HG02973 (cell line): ENCODE data around the gene RAB5B.

ENCODE experiments used
- ATAC-seq: cut with Tn5 transposase; IDR thresholded peaks from one replicate; pipeline ENCODE4 v1.9.1; 2021; ENCODE audit warnings: moderate library complexity; ENCODE audit not compliant: unreplicated experiment

The RAB5B gene

GRCh38 chr12:55973599-55974307 is at the start of gene RAB5B:
TSS of gene RAB5B (plus strand) at chr12:55974078. CDS start at chr12:55986961, 12,883 bp downstream.
- peak; percentile 92 for ATAC-seq

GRCh38 chr12:55925371-55925770 is 48.5 kb upstream of the RAB5B start:
- no peak for ATAC-seq

- peak; percentile 3 for ATAC-seq
Observed at GRCh38 chr12:55925870-55926737, 47.8 kb upstream of the RAB5B start.

GRCh38 chr12:55926738-55927587 is 46.9 kb upstream of the RAB5B start:
- peak; percentile 40 for ATAC-seq

- ATAC-seq: peak; percentile 32
Observed at GRCh38 chr12:55927588-55928502, 46.0 kb upstream of the RAB5B start, which contains the start of gene PYM1. TSS of gene PYM1 (minus strand) at chr12:55927894. CDS start at chr12:55927761, 133 bp downstream.

- no peak for ATAC-seq
Observed at GRCh38 chr12:55929306-55929791, 44.5 kb upstream of the RAB5B start.

GRCh38 chr12:55930771-55931316 is 43.0 kb upstream of the RAB5B start, which contains the start of gene DGKA:
TSS of gene DGKA (plus strand) at chr12:55931162. CDS start at chr12:55936504, 5,342 bp downstream.
- no peak for ATAC-seq

GRCh38 chr12:55931317-55931779 is 42.5 kb upstream of the RAB5B start:
- ATAC-seq: no peak

GRCh38 chr12:55931780-55932550 is 41.9 kb upstream of the RAB5B start:
- no peak for ATAC-seq

- no peak for ATAC-seq
Observed at GRCh38 chr12:55932551-55932910, 41.3 kb upstream of the RAB5B start.

- ATAC-seq: no peak
Observed at GRCh38 chr12:55933169-55933798, 40.6 kb upstream of the RAB5B start.

- ATAC-seq: no peak
Observed at GRCh38 chr12:55933799-55934742, 39.8 kb upstream of the RAB5B start.

- no peak for ATAC-seq
Observed at GRCh38 chr12:55934773-55935172, 39.1 kb upstream of the RAB5B start.

- ATAC-seq: no peak
Observed at GRCh38 chr12:55935738-55936151, 38.1 kb upstream of the RAB5B start.

- ATAC-seq: no peak
Observed at GRCh38 chr12:55937981-55938380, 35.9 kb upstream of the RAB5B start.

GRCh38 chr12:55938826-55939501 is 34.9 kb upstream of the RAB5B start:
- no peak for ATAC-seq
